ENCODE data around the gene C2CD2L. TPM values are rescaled to one million over a fixed set of nuclear protein-coding genes. Genes with fewer than 3 reads are reported as not detected.

The C2CD2L gene
- total and polyA plus RNA-seq, 2 donors from 2014 or later, result 16.0 to 17.7 TPM

DNA sequence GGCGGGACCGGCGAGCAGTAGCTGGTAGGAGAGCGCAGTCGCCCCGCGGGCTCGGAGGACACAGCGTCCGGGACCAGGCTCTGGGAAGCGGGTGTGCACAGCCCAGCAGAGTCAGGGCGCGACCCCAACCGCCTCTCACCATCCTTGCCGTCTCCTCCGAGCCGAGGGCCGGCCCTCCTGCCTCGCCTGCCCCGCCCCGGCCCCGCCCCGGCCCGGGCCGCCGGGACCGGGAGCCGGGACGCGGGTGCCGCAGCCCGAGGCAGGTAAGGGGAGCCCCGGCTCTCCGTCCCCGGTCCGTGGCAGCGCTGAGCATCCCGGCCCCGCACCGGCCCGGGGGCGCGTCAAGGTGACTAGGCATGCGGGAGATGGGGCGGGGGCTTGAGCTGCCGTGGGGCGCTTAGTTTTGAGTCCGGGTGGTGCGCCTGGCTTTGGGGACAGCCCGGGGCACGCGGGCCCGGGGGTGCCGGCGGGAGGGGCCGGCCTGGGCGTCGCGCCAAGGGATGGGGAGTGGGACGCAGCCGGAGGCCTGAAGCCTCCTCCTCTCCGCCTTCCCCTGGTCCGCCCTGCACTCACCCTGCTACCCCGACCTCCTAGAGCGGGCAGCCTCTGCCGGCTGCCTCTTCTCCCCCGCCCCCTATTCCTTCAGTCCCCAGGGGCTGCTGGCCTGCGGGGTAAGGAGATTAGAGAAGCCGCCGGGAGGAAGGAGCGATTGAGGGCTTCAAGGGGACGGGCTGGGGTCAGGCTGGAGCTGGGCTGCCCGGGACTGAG lies 42.1 kb downstream of the C2CD2L start, which contains the start of gene ABCG4:
Gene ABCG4 (plus strand): TSS at position 35 of the 768 bp plus-strand sequence. CDS start 914 bp downstream, outside the sequence.
- peaks cover 0 to 3% (median 0%) of the 10 kb centered on the region in 3 donors for H3K4me1 ChIP-seq (ENCODE audit: control insufficient read depth in 2 of 3, insufficient read depth in 2 of 3, low read depth in 1 of 3, low read length in 3 of 3)
- no peaks in the 10 kb centered on the region for H3K9me3 ChIP-seq (ENCODE audit: control insufficient read depth in 2 of 3, insufficient read depth in 1 of 3, low read length in 3 of 3)
- FAIRE-seq (no peak), DNase-seq (peak in 4 of 5 donors; percentile 42 to 76 (median 62))
- intact Hi-C loops (cut with DNase I), result no loop called here
- H3K4me3 ChIP-seq (ENCODE audit: low read length in 3 of 3), result peak within 1 kb of the TSS in 2 of 3 donors; percentile 52
- H3K9ac ChIP-seq (ENCODE audit: low read length in 3 of 3), result peak within 1 kb of the TSS in 1 of 3 donors; percentile 23
- TF ChIP-seq, protein P1, sequence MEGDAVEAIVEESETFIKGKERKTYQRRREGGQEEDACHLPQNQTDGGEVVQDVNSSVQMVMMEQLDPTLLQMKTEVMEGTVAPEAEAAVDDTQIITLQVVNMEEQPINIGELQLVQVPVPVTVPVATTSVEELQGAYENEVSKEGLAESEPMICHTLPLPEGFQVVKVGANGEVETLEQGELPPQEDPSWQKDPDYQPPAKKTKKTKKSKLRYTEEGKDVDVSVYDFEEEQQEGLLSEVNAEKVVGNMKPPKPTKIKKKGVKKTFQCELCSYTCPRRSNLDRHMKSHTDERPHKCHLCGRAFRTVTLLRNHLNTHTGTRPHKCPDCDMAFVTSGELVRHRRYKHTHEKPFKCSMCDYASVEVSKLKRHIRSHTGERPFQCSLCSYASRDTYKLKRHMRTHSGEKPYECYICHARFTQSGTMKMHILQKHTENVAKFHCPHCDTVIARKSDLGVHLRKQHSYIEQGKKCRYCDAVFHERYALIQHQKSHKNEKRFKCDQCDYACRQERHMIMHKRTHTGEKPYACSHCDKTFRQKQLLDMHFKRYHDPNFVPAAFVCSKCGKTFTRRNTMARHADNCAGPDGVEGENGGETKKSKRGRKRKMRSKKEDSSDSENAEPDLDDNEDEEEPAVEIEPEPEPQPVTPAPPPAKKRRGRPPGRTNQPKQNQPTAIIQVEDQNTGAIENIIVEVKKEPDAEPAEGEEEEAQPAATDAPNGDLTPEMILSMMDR (IDR thresholded peaks at IDR 0.05; ENCODE audit: borderline replicate concordance, extremely low read depth, insufficient read depth), result no peak
- H3K27me3 ChIP-seq (ENCODE audit: control insufficient read depth, insufficient read depth, low read length), result peaks cover 2% of the 10 kb centered on the region
- H3K27ac ChIP-seq (ENCODE audit: low read depth in 2 of 2, low read length in 2 of 2), result no peak within 1 kb of the TSS
- H3K36me3 ChIP-seq (ENCODE audit: control insufficient read depth in 2 of 3, insufficient read depth in 3 of 3, low read length in 3 of 3), result no peaks in the 10 kb centered on the region

DNA sequence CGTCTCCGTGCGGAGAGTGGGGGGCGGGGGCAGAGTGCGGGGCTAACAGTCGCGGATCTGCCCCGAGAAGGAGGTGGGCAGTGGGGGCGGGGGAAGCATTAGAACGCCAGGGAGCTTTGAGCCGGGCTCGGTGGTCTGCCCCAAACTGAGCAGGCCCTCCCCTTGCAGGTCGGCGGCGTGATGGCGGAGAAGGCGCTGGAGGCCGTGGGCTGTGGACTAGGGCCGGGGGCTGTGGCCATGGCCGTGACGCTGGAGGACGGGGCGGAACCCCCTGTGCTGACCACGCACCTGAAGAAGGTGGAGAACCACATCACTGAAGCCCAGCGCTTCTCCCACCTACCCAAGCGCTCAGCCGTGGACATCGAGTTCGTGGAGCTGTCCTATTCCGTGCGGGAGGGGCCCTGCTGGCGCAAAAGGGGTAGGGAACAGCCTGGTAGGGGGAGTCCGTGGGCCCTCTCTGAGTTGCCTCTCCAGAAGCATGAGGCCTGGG lies 42.7 kb downstream of the C2CD2L start:
- Histone ChIP-seq H3K9me3 (ENCODE audit: control insufficient read depth in 2 of 3, insufficient read depth in 1 of 3, low read length in 3 of 3) (no peaks in the 10 kb centered on the region), H3K4me1 (ENCODE audit: control insufficient read depth in 2 of 3, insufficient read depth in 2 of 3, low read depth in 1 of 3, low read length in 3 of 3) (peaks cover 0 to 3% (median 0%) of the 10 kb centered on the region in 3 donors), H3K27me3 (ENCODE audit: control insufficient read depth, insufficient read depth, low read length) (peaks cover 2% of the 10 kb centered on the region), H3K36me3 (ENCODE audit: control insufficient read depth in 2 of 3, insufficient read depth in 3 of 3, low read length in 3 of 3) (no peaks in the 10 kb centered on the region), H3K9ac (ENCODE audit: low read length in 3 of 3) (no peak overlapping the region), H3K4me3 (ENCODE audit: low read length in 3 of 3) (no peak overlapping the region), H3K27ac (ENCODE audit: low read depth in 2 of 2, low read length in 2 of 2) (no peak overlapping the region)
- DNase-seq (no peak), FAIRE-seq (no peak)
- TF ChIP-seq, protein P1 (IDR thresholded peaks at IDR 0.05; ENCODE audit: borderline replicate concordance, extremely low read depth, insufficient read depth), result no peak
- intact Hi-C loops (cut with DNase I), result no loop called here

DNA sequence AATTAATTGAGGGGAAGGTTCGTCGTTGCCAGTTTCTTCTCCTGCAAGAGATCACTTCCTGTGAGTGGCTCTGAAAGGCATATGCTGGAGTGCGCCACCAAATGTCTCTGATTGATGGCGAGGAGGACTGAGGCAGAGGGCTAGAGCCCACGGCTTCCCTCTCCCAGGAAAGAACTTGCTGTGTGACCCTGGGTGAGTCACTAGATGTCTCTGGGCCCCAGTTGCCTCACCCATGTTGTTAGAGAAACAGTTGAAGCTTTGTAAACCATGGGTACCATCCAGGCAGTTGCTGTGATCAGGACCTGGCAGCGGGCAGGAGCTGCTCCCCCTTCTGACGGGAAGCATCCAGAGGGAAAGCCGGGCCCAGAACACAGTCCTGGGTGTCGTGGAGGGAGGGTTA lies 44.9 kb downstream of the C2CD2L start:
- no peak for DNase-seq
- no peak for FAIRE-seq
- Histone ChIP-seq H3K9me3 (ENCODE audit: control insufficient read depth in 2 of 3, insufficient read depth in 1 of 3, low read length in 3 of 3) (no peaks in the 10 kb centered on the region), H3K36me3 (ENCODE audit: control insufficient read depth in 2 of 3, insufficient read depth in 3 of 3, low read length in 3 of 3) (no peaks in the 10 kb centered on the region), H3K4me1 (ENCODE audit: control insufficient read depth in 2 of 3, insufficient read depth in 2 of 3, low read depth in 1 of 3, low read length in 3 of 3) (peaks cover 0 to 3% (median 0%) of the 10 kb centered on the region in 3 donors), H3K27me3 (ENCODE audit: control insufficient read depth, insufficient read depth, low read length) (peaks cover 2% of the 10 kb centered on the region), H3K9ac (ENCODE audit: low read length in 3 of 3) (no peak overlapping the region), H3K27ac (ENCODE audit: low read depth in 2 of 2, low read length in 2 of 2) (no peak overlapping the region), H3K4me3 (ENCODE audit: low read length in 3 of 3) (no peak overlapping the region)
- intact Hi-C loops (cut with DNase I), result no loop called here
- TF ChIP-seq, protein P1 (IDR thresholded peaks at IDR 0.05; ENCODE audit: borderline replicate concordance, extremely low read depth, insufficient read depth), result no peak

Data from kidney (tissue), 14 donors.